Right lobe of liver (tissue), 4 donors: ENCODE results near the gene LTBP3.

Experiments used
- POLR2A ChIP-seq: fragments of 450-650 bp; IDR thresholded peaks from one replicate; pipeline ENCODE4 v1.6.1; 2017; ENCODE audit warnings: antibody characterized with exemption, mild to moderate bottlenecking
- TF ChIP-seq, protein P1 (sequence below), 4 donors: fragments of 200-600 bp in 3 of 4; fragments of 450-650 bp in 1 of 4; IDR thresholded peaks; one replicate each; pipeline versions ENCODE4 v1.5.1 to v1.8.0; 2016 to 2022; ENCODE audit warnings: antibody characterized with exemption in 4 of 4, mild to moderate bottlenecking in 2 of 4
- donor health status: DM: no; HTN: no; CAD: no.
- donor health status: DM: no; HTN: no; CAD: no.
- donor health status: DM: no; HTN: yes; CAD: no.

DNA sequence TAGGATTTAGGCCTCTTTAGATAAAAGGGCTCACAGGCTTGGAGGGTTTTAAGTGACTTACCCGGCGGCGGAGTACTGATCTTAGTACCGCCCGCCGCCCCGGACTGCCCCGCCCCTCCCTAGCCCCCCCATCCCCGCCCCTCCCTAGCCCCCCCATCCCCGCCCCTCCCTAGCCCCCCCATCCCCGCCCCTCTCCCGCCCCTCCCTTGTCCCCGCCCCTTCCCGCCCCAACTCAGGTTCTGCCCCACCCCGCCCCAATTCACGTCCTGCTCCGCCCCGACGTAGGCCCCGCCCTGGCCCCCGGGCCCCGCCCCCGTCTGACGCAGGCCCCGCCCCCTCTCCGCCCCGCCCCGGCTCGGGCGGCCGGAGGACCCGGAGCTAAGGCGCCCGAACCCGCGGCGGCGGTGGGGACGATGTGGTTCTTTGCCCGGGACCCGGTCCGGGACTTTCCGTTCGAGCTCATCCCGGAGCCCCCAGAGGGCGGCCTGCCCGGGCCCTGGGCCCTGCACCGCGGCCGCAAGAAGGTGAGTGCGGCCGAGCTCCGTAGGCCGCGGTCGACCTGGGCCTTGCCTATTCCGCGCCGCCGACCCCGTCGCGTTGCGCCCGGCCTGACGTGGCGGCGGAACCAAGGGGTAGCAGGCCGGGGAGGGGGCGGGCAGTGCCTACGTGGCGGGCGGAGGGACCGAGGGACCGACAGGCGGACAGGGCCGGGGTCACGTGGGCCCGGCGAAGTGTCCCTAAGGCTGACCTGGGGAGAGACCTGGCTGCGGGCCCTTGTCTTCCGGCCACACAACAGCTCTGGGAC is 33.2 kb downstream of the LTBP3 start, which contains the start of gene SCYL1:
- TF ChIP-seq, protein P1, sequence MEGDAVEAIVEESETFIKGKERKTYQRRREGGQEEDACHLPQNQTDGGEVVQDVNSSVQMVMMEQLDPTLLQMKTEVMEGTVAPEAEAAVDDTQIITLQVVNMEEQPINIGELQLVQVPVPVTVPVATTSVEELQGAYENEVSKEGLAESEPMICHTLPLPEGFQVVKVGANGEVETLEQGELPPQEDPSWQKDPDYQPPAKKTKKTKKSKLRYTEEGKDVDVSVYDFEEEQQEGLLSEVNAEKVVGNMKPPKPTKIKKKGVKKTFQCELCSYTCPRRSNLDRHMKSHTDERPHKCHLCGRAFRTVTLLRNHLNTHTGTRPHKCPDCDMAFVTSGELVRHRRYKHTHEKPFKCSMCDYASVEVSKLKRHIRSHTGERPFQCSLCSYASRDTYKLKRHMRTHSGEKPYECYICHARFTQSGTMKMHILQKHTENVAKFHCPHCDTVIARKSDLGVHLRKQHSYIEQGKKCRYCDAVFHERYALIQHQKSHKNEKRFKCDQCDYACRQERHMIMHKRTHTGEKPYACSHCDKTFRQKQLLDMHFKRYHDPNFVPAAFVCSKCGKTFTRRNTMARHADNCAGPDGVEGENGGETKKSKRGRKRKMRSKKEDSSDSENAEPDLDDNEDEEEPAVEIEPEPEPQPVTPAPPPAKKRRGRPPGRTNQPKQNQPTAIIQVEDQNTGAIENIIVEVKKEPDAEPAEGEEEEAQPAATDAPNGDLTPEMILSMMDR (IDR thresholded peaks at IDR 0.05): no peak
- TF ChIP-seq POLR2A: peak; percentile 62
